Adrenal gland (tissue), 12 donors: ENCODE results near the gene GSK3A. TPM values are rescaled to one million over a fixed set of nuclear protein-coding genes. Genes with fewer than 3 reads are reported as not detected.

Source experiments
- DNase-seq, 7 donors: peaks; one replicate each; pipeline ENCODE4 v3.0.0-alpha.2; 2019 to 2020
- H3K27ac ChIP-seq, 5 donors: fragments of 200-600 bp; sonication (generic) in 4 of 5; 1 replicate in 3 of 5; 2 replicates in 2 of 5; pipeline versions ENCODE4 v1.5.1 to v1.8.0; 2016 to 2020; ENCODE audit warnings: mild to moderate bottlenecking in 1 of 5
- H3K27me3 ChIP-seq: fragments of 200-600 bp; 2 replicates; pipeline ENCODE4 v1.8.0; 2021
- H3K36me3 ChIP-seq, 2 donors: fragments of 200-600 bp; replicated peaks in 1 of 2; 1 replicate in 1 of 2; 2 replicates in 1 of 2; pipeline versions ENCODE4 v1.5.1 to v1.8.0; 2018 to 2022
- H3K4me1 ChIP-seq, 2 donors: fragments of 200-600 bp; replicated peaks in 1 of 2; 1 replicate in 1 of 2; 2 replicates in 1 of 2; pipeline versions ENCODE4 v1.5.1 to v1.8.0; 2018 to 2021
- H3K4me3 ChIP-seq, 4 donors: fragments of 200-600 bp; sonication (generic) in 3 of 4; one replicate each; pipeline ENCODE4 v1.5.1; 2016 to 2018
- H3K9me3 ChIP-seq, 3 donors: fragments of 200-600 bp; sonication (generic) in 1 of 3; replicated peaks in 1 of 3; 1 replicate in 2 of 3; 2 replicates in 1 of 3; pipeline versions ENCODE4 v1.5.1 to v1.8.0; 2016 to 2021
- CTCF ChIP-seq, 6 experiments: fragments of 450-650 bp in 4 of 6; fragments of 200-600 bp in 2 of 6; sonication (generic) in 1 of 6; IDR thresholded peaks; 1 replicate in 5 of 6; 2 replicates in 1 of 6; pipeline versions ENCODE4 v1.5.1 to v1.8.0; 2016 to 2021; ENCODE audit warnings: antibody characterized with exemption in 6 of 6, mild to moderate bottlenecking in 2 of 6, moderate library complexity in 1 of 6
- POLR2A ChIP-seq, 2 donors: fragments of 450-650 bp; IDR thresholded peaks; one replicate each; pipeline ENCODE4 v1.6.1; 2017; ENCODE audit warnings: antibody characterized with exemption in 2 of 2, mild to moderate bottlenecking in 2 of 2, moderate library complexity in 1 of 2
- WGBS, 4 donors: extraction: QIAGEN DNeasy Blood & Tissue Kit in 2 of 4; methylation state at CpG; one replicate each; pipeline versions ENCODE4 v1.1.5 to v1.1.7; 2013 to 2017; 5-methylcytosine and 5-hydroxymethylcytosine counted together
- intact Hi-C, 2 donors: fragments of 100-400 bp; cut with DNase I; formaldehyde crosslinking; loops; one replicate each; pipeline versions ENCODE4 v1.14.1 to v1.15.0; 2022 to 2023
- polyA plus RNA-seq, 3 donors: library from polyadenylated mRNA; stranded (reverse); fragments of 200-250 nt in 2 of 3; fragments of 350-450 nt in 1 of 3; fragmentation: Illumina TruSeq in 1 of 3; extraction: RNeasy Lipid Tissue Mini Kit (QIAGEN cat#74804) in 1 of 3; gene quantifications; one replicate each; pipeline ENCODE4 v1.2.3, GENCODE V29; 2013 to 2014
- total RNA-seq, 9 donors: library from RNA; depleted of rRNA in 4 of 9; stranded (reverse); fragments of >200 nt in 4 of 9; fragments of 120-200 nt in 1 of 9; fragmentation: NEBNext Ultra II Directional in 1 of 9; extraction: Animal tissue kit (Norgen Biotek cat#: 25700) in 1 of 9; gene quantifications; one replicate each; pipeline versions ENCODE4 v1.1.0 to v1.2.4, GENCODE V29; 2013 to 2023
- donor health status: healthy with polysubstance abuse.
- donor health status: Bipolar disorder and iron deficiency.
- donor health status: DM: yes; HTN: yes; CAD: no.
- donor health status: DM: no; HTN: no; CAD: no.
- donor health status: DM: no; HTN: no; CAD: no.
- donor health status: DM: yes; HTN: yes; CAD: no.

Gene GSK3A
- total and polyA plus RNA-seq, 12 donors: 19.5 to 94.9 (median 49.7) TPM

DNA sequence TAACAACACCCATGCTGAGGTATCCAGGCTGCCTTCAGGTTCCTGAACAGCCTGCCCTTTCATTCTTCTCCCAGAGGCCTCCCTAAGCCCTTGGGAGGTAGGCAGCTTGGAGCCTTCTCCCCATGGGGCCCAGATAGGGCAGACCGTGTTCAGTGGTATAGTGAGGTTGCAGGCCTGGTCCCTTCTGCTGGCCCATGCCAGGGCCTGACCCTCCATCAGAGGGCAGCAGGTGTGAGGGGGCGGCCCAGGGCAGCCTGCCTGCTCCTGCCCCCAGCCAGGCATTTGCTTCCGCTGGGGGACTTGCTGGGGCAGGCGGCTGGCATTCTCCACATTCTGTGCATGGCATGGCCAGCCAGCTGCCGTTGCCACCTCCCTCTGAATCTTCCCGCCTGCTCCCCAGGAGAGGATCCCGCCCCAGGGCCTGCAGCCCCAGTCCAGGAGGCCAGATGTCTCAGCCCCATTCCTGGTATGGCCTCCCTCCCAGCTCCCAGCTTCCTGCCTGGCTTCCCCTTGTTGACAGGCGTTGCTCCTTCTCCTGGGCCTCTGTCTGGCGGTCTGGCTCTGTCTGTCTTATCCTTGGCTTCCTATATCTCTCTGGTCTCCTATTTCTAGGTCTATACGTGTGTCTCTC is 35.5 kb upstream of the GSK3A start:
- H3K27me3 ChIP-seq: no peaks in the 10 kb centered on the region
- H3K27ac ChIP-seq: peak overlapping the region; percentile 25 to 100 (median 48)
- peak; percentile 32 to 70 (median 52) for DNase-seq
- 37 to 49% (median 44%) methylated on average over 6 to 10 of the region's 10 CpGs for WGBS, 4 donors
- H3K9me3 ChIP-seq: no peaks in the 10 kb centered on the region
- intact Hi-C loops: loop anchor here in 1 of 2 donors (2.0 kb wide), 1 partner anchor 27 kb away; no protein-coding TSS in a partner anchor
- TF ChIP-seq POLR2A (IDR thresholded peaks at IDR 0.05) (peak in 1 of 2 donors; percentile 37), CTCF (IDR thresholded peaks at IDR 0.05) (no peak)
- H3K4me3 ChIP-seq: no peak overlapping the region
- H3K36me3 ChIP-seq: peaks cover 0 to 24% of the 10 kb centered on the region in 2 donors
- peaks cover 41 to 58% of the 10 kb centered on the region in 2 donors for H3K4me1 ChIP-seq

GRCh38 chr19:42276821-42277220 is 34.4 kb upstream of the GSK3A start:
- WGBS, 4 donors: 82 to 88% (median 84%) methylated on average over 4 of the region's 4 CpGs
- DNase-seq: no peak
- peaks cover 0 to 35% of the 10 kb centered on the region in 2 donors for H3K36me3 ChIP-seq
- intact Hi-C loops: no loop called here
- no peaks in the 10 kb centered on the region for H3K27me3 ChIP-seq
- peak overlapping the region in 2 of 5 donors; percentile 97 to 100 for H3K27ac ChIP-seq
- H3K4me1 ChIP-seq: peaks cover 31 to 48% of the 10 kb centered on the region in 2 donors
- no peak overlapping the region for H3K4me3 ChIP-seq
- no peaks in the 10 kb centered on the region for H3K9me3 ChIP-seq
- TF ChIP-seq POLR2A (IDR thresholded peaks at IDR 0.05) (no peak), CTCF (IDR thresholded peaks at IDR 0.05) (no peak)

GRCh38 chr19:42276284-42276683 is 33.9 kb upstream of the GSK3A start:
- TF ChIP-seq POLR2A (IDR thresholded peaks at IDR 0.05) (no peak), CTCF (IDR thresholded peaks at IDR 0.05) (no peak)
- H3K4me1 ChIP-seq: peaks cover 27 to 48% of the 10 kb centered on the region in 2 donors
- 53 to 86% (median 73%) methylated on average over 2 to 3 of the region's 3 CpGs for WGBS, 4 donors
- H3K9me3 ChIP-seq: no peaks in the 10 kb centered on the region
- peak overlapping the region in 2 of 5 donors; percentile 97 to 100 for H3K27ac ChIP-seq
- no peak for DNase-seq
- peaks cover 0 to 39% of the 10 kb centered on the region in 2 donors for H3K36me3 ChIP-seq
- no peaks in the 10 kb centered on the region for H3K27me3 ChIP-seq
- intact Hi-C loops: no loop called here
- no peak overlapping the region for H3K4me3 ChIP-seq

GRCh38 chr19:42275517-42275916 is 33.1 kb upstream of the GSK3A start:
- H3K4me3 ChIP-seq: no peak overlapping the region

More at GRCh38 chr19:42275517-42275916, 33.1 kb upstream of the GSK3A start:
- H3K27me3 ChIP-seq: no peaks in the 10 kb centered on the region
- TF ChIP-seq POLR2A (IDR thresholded peaks at IDR 0.05) (no peak), CTCF (IDR thresholded peaks at IDR 0.05) (no peak)
- intact Hi-C loops: no loop called here
- peaks cover 31 to 52% of the 10 kb centered on the region in 2 donors for H3K4me1 ChIP-seq
- H3K27ac ChIP-seq: peak overlapping the region in 1 of 5 donors; percentile 97
- peaks cover 0 to 39% of the 10 kb centered on the region in 2 donors for H3K36me3 ChIP-seq
- 88 to 96% (median 90%) methylated on average over 3 of the region's 3 CpGs for WGBS, 4 donors
- DNase-seq: no peak
- no peaks in the 10 kb centered on the region for H3K9me3 ChIP-seq
